Neural cell (in vitro differentiated cells): Measurements from ENCODE around the gene WBP1. TPM values are rescaled to one million over a fixed set of nuclear protein-coding genes. Genes with fewer than 3 reads are reported as not detected.
"Not testable (repeated sequence)": the region's sequence is repeated elsewhere in the genome, so short reads cannot be mapped to it uniquely, and the experiment has no call there.

Source experiments
- H2AFZ ChIP-seq: fragments of 200-600, 300-800 bp; sonication (generic), shearing (Covaris generic); 2 replicates; pipeline ENCODE4 v1.6.0; 2014; ENCODE audit warnings: low read depth, mild to moderate bottlenecking, antibody characterized with exemption, low read length, moderate library complexity
- H3F3A ChIP-seq: fragments of 200-600 bp; shearing (Covaris generic); 2 replicates; pipeline ENCODE4 v1.6.1; 2016; ENCODE audit warnings: mild to moderate bottlenecking, moderate library complexity, mixed read lengths, antibody characterized with exemption, low read length; ENCODE audit not compliant: insufficient read depth, poor library complexity, severe bottlenecking
- H3K27ac ChIP-seq: fragments of 200-600, 300-800 bp; sonication (generic), shearing (Covaris generic); 2 replicates; pipeline ENCODE4 v1.5.1; 2014; ENCODE audit warnings: mild to moderate bottlenecking, low read length, moderate library complexity
- H3K27me3 ChIP-seq: fragments of 300-800, 200-600 bp; sonication (generic), shearing (Covaris generic); 2 replicates; pipeline ENCODE4 v1.6.0; 2014; ENCODE audit warnings: mild to moderate bottlenecking, low read depth, low read length, moderate library complexity; ENCODE audit not compliant: insufficient read depth
- H3K36me3 ChIP-seq: fragments of 300-800, 200-600 bp; sonication (generic), shearing (Covaris generic); 2 replicates; pipeline ENCODE4 v1.5.1; 2014; ENCODE audit warnings: mild to moderate bottlenecking, antibody characterized with exemption, low read length, moderate library complexity; ENCODE audit not compliant: insufficient read depth
- H3K4me2 ChIP-seq: fragments of 300-800, 200-600 bp; sonication (generic), shearing (Covaris generic); 2 replicates; pipeline ENCODE4 v1.6.0; 2014; ENCODE audit warnings: mild to moderate bottlenecking, low read length
- H3K4me3 ChIP-seq: fragments of 300-800, 200-600 bp; sonication (generic), shearing (Covaris generic); 2 replicates; pipeline ENCODE4 v1.5.1; 2014; ENCODE audit warnings: mild to moderate bottlenecking, low read length, moderate library complexity
- H3K79me2 ChIP-seq: fragments of 200-600 bp; shearing (Covaris generic); replicated peaks from 2 replicates; pipeline ENCODE4 v1.6.0; 2014; ENCODE audit warnings: mild to moderate bottlenecking, low read length, moderate library complexity; ENCODE audit not compliant: insufficient read depth
- H3K9ac ChIP-seq: fragments of 300-800, 200-600 bp; sonication (generic), shearing (Covaris generic); 2 replicates; pipeline ENCODE4 v1.6.1; 2016; ENCODE audit warnings: mild to moderate bottlenecking, low read length, mixed read lengths
- H3K9me2 ChIP-seq: fragments of 200-600 bp; shearing (Covaris generic); 2 replicates; pipeline ENCODE4 v1.6.1; 2016; ENCODE audit warnings: mild to moderate bottlenecking, low read length, mixed read lengths; ENCODE audit not compliant: insufficient read depth
- H3K9me3 ChIP-seq: fragments of 200-600, 300-800 bp; sonication (generic), shearing (Covaris generic); 2 replicates; pipeline ENCODE4 v1.6.1; 2016; ENCODE audit warnings: mild to moderate bottlenecking, mixed run types, low read length, moderate library complexity, mixed read lengths
- H4K20me1 ChIP-seq: fragments of 200-600 bp; shearing (Covaris generic); 2 replicates; pipeline ENCODE4 v1.6.1; 2016; ENCODE audit warnings: mild to moderate bottlenecking, mixed run types; ENCODE audit not compliant: insufficient read depth
- CTCF ChIP-seq: fragments of 450-650 bp; IDR thresholded peaks from 2 replicates; pipeline ENCODE4 v1.5.1; 2014; ENCODE audit warnings: antibody characterized with exemption, mild to moderate bottlenecking, moderate library complexity; ENCODE audit not compliant: poor library complexity, severe bottlenecking
- EP300 ChIP-seq: fragments of 450-650 bp; conservative IDR thresholded peaks from 2 replicates; pipeline ENCODE4 v1.6.1; 2014; ENCODE audit warnings: antibody characterized with exemption, mild to moderate bottlenecking, moderate library complexity; ENCODE audit not compliant: poor library complexity, severe bottlenecking
- EZH2 ChIP-seq: fragments of 200-600, 300-800 bp; shearing (Covaris generic), sonication (generic); IDR thresholded peaks from 2 replicates; pipeline ENCODE4 v1.6.1; 2014; ENCODE audit warnings: antibody characterized with exemption, low read length, borderline replicate concordance, mild to moderate bottlenecking; ENCODE audit not compliant: insufficient read depth, poor library complexity, severe bottlenecking
- MXI1 ChIP-seq: fragments of 450-650 bp; conservative IDR thresholded peaks from 2 replicates; pipeline ENCODE4 v1.6.1; 2014; ENCODE audit warnings: antibody characterized with exemption, mild to moderate bottlenecking; ENCODE audit not compliant: poor library complexity, severe bottlenecking
- POLR2AphosphoS5 ChIP-seq: IDR thresholded peaks from 2 replicates; pipeline ENCODE4 v1.6.1; 2012
- RAD21 ChIP-seq: fragments of 450-650 bp; conservative IDR thresholded peaks from 2 replicates; pipeline ENCODE4 v1.6.1; 2014; ENCODE audit warnings: antibody characterized with exemption, mild to moderate bottlenecking, moderate library complexity
- REST ChIP-seq: IDR thresholded peaks from 2 replicates; pipeline ENCODE4 v1.6.1; 2012; ENCODE audit warnings: borderline replicate concordance
- SMC3 ChIP-seq: fragments of 450-650 bp; conservative IDR thresholded peaks from 2 replicates; pipeline ENCODE4 v1.6.1; 2014; ENCODE audit warnings: antibody characterized with exemption, mild to moderate bottlenecking, moderate library complexity; ENCODE audit not compliant: poor library complexity
- TAF1 ChIP-seq: IDR thresholded peaks from 2 replicates; pipeline ENCODE4 v1.6.1; 2012; ENCODE audit warnings: low read depth
- polyA plus RNA-seq: library from polyadenylated mRNA; depleted of rRNA; stranded (reverse); fragments of >200 nt; gene quantifications from 2 replicates; pipeline ENCODE4 v1.2.3, GENCODE V29; 2014

WBP1 gene
- polyA plus RNA-seq, 1 donor from 2014 or later = 220 TPM

- no peaks in the 10 kb centered on the region for H4K20me1 ChIP-seq
- no peaks in the 10 kb centered on the region for H3F3A ChIP-seq
- no peak overlapping the region for H3K4me2 ChIP-seq
- H3K27me3 ChIP-seq = no peaks in the 10 kb centered on the region
- H3K36me3 ChIP-seq = no peaks in the 10 kb centered on the region
- no peak overlapping the region for H2AFZ ChIP-seq
- H3K4me3 ChIP-seq = no peak overlapping the region
- no peak overlapping the region for H3K27ac ChIP-seq
- no peaks in the 10 kb centered on the region for H3K9me2 ChIP-seq
- H3K9me3 ChIP-seq = no peaks in the 10 kb centered on the region
- TF ChIP-seq REST = no peak
- TF ChIP-seq MXI1 = no peak
- no peak for TF ChIP-seq EP300
- TF ChIP-seq RAD21 = no peak
- no peak for TF ChIP-seq TAF1
- TF ChIP-seq POLR2AphosphoS5 = no peak
- TF ChIP-seq SMC3 = no peak
- no peak for TF ChIP-seq EZH2
- TF ChIP-seq CTCF = no peak
- H3K9ac ChIP-seq = no peak overlapping the region
- no peaks in the 10 kb centered on the region for H3K79me2 ChIP-seq
Measured at GRCh38 chr2:74419345-74419744, 38.9 kb upstream of the WBP1 start.

- H3F3A ChIP-seq = no peaks in the 10 kb centered on the region
- H3K4me2 ChIP-seq = no peak overlapping the region
- no peak overlapping the region for H3K4me3 ChIP-seq
- no peak overlapping the region for H3K27ac ChIP-seq
- no peaks in the 10 kb centered on the region for H4K20me1 ChIP-seq
- no peak overlapping the region for H2AFZ ChIP-seq
- H3K36me3 ChIP-seq = no peaks in the 10 kb centered on the region
- TF ChIP-seq POLR2AphosphoS5 (no peak), REST (no peak), EP300 (no peak), MXI1 (no peak), TAF1 (no peak), CTCF (no peak), RAD21 (no peak), SMC3 (no peak), EZH2 (no peak)
- H3K9ac ChIP-seq = no peak overlapping the region
- H3K9me3 ChIP-seq = no peaks in the 10 kb centered on the region
- no peaks in the 10 kb centered on the region for H3K27me3 ChIP-seq
- no peaks in the 10 kb centered on the region for H3K9me2 ChIP-seq
- H3K79me2 ChIP-seq = no peaks in the 10 kb centered on the region
Measured at GRCh38 chr2:74420006-74420405, 38.2 kb upstream of the WBP1 start.

GRCh38 chr2:74420443-74421103 lies 37.7 kb upstream of the WBP1 start:
- peak overlapping the region; percentile 93 for H3K9ac ChIP-seq
- not testable (repeated sequence) for H3F3A ChIP-seq, H3K36me3 ChIP-seq, H3K9me3 ChIP-seq, H3K9me2 ChIP-seq, H3K27me3 ChIP-seq, H4K20me1 ChIP-seq, H3K79me2 ChIP-seq
- H3K4me2 ChIP-seq = peak overlapping the region; percentile 46
- peak overlapping the region; percentile 96 for H3K4me3 ChIP-seq
- peak overlapping the region; percentile 96 for H3K27ac ChIP-seq
- peak overlapping the region; percentile 95 for H2AFZ ChIP-seq
